Middle frontal gyrus (tissue), 1 donor: ENCODE results near the gene TSPAN13.

Experiments used
- DNase-seq: peaks from one replicate; pipeline ENCODE4 v3.0.0-alpha.2; 2015; ENCODE audit warnings: low spot score; ENCODE audit errors: extremely low spot score

TSPAN13 gene

DNA sequence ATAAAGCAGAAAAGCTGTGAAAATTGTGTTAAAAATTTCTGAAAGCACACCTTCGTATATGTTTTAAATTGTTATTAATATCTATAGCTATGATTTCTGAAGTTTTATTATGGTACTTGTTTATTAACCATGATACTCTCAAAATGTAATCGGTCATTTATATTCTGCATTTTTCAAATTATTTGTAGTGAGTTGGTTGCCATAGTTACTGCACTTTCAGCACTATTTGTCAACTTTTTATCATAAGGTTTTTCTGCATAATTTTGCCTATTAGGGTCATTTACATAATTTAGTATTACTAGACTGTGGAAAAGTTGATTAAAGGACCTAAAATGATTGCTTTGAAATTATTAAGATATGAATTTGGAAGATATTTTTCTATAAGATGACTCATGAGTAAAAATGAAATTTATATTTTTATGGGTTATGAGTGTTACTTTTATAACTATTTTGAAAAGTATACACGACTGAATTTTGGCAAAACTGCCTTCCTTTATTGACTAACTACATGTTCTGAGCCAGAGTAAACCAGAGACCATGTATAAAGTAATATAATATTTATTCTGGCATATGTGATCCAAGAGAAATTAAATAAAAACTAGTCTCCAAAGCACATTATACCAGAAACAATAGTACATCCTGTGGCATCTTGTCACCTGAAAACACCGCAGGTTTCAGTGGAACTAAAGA, 59.1 kb downstream of the TSPAN13 start:
- DNase-seq = no peak

DNA sequence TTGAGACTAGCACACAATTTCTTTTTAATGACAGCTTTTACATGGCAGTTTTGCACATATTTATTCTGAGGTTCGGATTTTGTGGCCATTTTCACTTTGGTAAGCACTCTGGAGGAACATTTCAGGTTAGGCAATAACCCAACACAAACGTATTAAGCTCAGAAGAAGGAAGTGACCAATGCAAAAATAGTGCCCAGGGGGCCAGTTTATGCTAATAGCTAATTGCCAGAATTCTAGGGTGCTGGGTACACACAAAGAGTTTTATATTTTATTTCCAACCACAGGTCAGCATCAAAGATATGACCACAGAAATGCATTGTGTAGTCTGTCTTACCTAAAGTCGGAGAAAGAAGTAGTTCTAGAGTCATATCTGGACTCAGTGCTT, 59.7 kb downstream of the TSPAN13 start:
- DNase-seq = no peak

DNA sequence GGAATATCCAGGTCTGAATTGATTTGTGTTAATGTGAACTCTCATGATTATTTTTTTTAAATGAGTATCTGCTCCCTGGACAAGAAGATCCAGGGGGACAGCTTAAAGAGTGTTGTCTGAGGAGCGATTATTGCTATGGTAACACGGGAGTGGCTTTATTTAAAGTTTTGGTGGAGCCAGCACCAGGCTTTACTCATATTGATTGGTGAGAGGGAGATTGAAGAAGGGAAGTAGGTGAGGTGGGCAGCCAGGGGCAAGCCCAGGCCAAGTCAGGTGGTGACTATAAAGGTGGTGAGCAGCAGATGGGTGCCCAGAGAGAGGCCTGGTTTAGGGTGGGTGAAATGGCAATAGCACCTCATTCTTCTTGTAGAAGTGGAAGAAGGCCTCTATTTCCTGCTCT, 61.4 kb downstream of the TSPAN13 start:
- DNase-seq = no peak

DNA sequence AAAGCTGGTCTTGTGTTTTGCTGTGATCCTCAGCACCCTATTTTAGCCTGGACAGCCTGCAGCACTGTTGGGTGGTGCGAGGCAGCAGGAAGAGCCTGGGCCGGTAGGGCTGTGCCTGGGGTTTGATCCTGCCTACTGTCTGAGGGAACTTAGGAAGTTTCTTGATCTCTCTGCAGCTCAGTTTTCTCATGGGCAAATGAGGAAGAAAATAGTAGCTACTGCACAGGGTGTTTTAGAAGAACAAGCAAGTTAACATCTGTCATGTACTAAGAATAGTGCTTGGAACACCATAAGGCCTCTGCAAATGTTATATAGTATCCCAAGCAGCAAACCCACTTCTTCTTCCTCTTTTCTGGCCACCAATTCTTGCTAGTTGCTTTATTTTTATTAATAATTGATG, 63.3 kb downstream of the TSPAN13 start:
- no peak for DNase-seq

DNA sequence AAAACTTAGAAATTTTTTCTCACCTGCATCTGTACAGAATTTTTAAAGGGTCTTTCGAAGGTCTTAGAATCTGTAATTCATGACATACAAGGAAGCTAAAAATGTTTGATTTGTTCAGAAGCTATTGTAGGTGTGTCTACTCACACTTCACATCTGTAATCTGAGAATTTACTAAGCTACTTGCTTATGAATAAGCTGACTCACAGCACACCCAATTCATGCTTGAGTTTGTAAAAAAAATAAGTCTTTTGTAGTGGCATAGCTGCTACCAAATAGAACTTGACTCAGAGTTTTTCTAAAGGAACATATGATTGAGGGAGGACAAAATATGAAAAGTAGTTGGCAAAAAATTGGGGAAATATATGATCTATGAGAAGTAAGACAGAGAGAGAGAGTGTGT, 64.0 kb downstream of the TSPAN13 start:
- no peak for DNase-seq

DNA sequence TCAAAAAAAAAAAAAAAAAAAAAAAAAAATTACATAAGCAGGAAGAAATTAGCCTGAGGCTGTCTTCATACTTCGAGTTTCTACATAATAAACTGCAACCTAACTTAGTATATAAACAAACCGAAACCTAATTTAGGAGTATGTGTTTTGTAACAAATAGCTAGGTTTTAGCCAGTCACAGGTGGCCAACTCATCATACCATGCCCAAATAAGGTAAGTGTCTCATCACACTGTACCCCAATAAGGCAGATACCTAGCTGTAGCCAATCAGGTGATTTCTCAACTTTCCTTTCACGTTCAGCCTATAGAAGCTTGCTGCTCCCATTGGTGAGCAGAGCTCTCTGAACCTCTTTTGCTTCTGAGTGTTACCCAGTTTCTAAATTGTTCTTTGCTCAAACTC, 65.2 kb downstream of the TSPAN13 start:
- DNase-seq = no peak

DNA sequence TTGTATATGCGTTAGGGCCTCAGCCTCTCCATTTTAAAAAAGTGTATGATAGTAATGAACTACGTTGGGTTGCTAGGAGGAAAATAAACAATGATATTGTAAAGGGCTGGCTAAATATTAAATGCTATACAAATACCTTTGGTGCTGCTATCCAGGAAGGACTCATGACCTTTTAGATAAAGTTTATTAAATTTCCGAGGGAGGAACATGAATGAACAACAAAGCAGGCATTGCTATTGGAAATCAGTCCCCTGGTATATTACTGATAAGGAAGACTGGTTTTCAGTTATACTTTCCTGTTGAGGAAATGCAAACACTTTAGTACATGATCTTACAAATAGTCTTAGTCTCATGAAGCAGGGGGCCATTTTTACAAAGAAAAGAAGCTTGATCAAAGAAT, 68.5 kb downstream of the TSPAN13 start:
- no peak for DNase-seq

DNA sequence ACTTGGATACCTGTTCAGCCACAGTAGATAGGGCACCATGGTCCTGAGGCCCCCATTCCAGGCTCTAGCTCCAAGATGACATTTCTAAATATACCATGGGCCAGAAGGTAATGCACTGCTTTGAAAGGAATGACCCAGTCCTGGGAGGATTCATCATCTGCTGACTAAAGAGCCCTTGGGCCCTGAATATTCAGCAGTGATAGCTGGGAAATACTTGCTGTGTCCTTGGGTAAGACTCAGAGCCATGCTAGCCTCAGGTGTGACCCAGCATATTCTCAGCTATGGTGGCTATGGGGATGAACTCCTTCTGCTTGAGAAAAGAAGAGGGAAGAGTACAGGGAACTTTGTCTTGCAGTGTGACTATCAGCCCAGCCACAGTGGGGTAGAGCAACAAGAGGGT, 72.5 kb downstream of the TSPAN13 start:
- no peak for DNase-seq

DNA sequence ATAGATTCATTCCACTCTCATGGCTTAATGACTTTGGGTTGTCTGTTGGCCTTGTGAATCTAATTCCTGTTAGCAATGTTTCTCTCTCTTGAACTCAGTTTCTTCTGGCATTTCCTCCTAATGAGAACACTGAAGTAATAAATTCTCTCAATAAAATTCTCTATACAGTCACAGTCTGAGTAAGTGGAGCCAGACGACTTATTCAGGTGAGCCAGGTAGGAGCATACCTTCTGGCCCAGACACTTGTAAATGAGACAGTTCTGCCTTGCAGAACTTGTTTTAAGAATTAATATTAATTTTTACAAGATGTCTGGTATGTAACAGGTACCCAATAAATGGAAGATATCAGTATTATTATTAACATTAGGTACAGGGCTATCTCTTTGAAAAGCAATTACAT, 79.8 kb downstream of the TSPAN13 start:
- no peak for DNase-seq
